T-helper 1 cell treated with Interleukin-12 subunit alpha and Interleukin-12 subunit beta and Interleukin-4 antibody, amounts not matched to agents 30 ng/mL and 1 ng/mL, for 36 hours (primary cell): Measurements from ENCODE around the gene FGGY. TPM values are rescaled to one million over a fixed set of nuclear protein-coding genes. Genes with fewer than 3 reads are reported as not detected.
"Not testable (repeated sequence)": the region's sequence is repeated elsewhere in the genome, so short reads cannot be mapped to it uniquely, and the experiment has no call there.

Experiments
- intact Hi-C: fragments of 100-400 bp; cut with micrococcal nuclease; formaldehyde crosslinking; loops from one replicate; pipeline ENCODE4 v1.15.1; 2024
- total RNA-seq: library from RNA; stranded (reverse); gene quantifications from 2 replicates; pipeline ENCODE4 v1.2.3, GENCODE V29; 2022

FGGY gene
- total RNA-seq, 1 donor from 2014 or later = 12.2 TPM

DNA sequence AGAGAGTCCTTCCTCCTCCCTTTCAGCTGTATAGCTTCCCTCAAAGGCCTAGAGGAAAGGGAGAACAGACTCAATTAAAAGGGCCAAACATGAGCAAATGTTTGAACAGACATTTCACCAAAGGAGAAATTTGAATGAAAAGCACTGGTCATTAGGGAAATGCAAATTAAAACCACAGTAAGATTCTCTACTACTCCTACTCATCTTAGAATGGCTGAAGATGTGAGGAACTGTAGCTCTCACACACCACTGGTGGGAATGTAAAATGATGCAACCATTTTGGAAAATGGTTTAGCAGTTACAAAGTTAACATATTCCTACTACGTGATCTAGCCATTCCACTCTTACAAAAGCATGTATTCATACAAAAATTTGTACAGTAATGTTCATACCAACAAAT lies 264.9 kb downstream of the FGGY start:
- intact Hi-C loops = no loop called here

DNA sequence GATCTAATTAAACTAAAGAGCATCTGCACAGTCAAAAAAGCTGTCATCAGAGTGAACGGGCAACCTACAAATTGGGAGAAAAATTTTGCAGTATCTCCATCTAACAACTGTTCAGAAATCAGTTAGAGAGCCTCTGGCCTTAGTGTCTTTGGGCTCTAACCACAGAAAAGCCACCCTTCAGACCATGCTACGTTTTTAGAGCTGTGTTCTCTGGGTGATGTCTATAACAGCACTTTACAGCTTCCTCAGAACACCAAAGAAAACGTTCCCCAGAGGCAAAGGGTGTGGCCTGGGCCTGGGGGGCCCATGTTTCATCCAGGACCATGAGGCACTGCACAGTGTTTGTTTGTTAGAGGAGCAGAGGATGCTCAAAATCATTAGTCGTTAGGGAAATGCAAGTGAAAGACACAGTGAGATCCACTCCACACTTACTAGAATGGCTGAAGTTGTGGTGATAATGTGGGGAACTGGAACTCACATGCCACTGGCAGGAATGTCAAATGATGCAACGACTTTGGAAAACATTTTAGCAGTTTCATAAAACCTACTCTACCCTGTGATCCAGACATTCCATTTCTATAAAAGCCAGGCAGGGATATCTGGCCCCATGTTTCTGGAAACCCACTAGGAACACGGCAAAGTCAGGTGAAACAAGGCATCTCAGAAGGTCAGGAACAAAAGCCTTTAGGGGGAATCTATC lies 267.4 kb downstream of the FGGY start:
- intact Hi-C loops = no loop called here

DNA sequence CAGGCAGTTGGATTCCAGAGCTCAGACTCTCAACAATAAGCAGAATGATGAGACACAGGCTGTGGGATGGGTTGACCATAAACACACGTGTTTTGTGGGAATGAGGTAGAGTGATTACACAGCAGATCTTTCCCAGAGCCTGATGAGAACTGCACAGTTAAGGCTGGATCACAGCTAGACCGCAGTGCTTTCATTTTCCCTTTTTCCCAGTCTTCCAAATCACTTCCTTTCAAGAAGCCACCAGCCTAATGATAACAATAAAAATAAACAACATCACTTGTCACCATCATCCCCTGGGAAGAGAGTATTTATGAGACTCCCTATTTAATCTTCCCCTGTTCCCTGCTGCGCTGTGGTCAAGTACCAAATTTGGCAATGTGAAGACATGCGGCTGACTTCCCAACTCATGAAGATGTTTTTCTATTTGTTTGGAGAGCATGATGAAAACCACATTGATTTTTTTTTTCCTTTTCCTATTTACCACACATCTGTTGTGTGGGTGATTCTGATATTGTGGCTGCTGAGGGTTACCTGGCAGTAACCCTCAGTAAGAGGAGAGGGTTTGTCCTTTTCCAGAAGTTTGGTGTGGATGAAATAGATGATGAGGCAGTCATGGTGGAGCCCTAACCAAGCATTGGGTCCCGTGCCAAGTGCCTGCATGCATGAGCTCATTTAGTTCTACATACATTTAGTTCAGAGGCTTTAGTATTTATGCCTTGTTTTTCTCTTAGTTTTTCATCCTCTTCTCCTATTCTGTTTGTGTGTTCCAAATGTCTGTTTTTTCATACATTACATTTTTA lies 268.9 kb downstream of the FGGY start:
- intact Hi-C loops = no loop called here

DNA sequence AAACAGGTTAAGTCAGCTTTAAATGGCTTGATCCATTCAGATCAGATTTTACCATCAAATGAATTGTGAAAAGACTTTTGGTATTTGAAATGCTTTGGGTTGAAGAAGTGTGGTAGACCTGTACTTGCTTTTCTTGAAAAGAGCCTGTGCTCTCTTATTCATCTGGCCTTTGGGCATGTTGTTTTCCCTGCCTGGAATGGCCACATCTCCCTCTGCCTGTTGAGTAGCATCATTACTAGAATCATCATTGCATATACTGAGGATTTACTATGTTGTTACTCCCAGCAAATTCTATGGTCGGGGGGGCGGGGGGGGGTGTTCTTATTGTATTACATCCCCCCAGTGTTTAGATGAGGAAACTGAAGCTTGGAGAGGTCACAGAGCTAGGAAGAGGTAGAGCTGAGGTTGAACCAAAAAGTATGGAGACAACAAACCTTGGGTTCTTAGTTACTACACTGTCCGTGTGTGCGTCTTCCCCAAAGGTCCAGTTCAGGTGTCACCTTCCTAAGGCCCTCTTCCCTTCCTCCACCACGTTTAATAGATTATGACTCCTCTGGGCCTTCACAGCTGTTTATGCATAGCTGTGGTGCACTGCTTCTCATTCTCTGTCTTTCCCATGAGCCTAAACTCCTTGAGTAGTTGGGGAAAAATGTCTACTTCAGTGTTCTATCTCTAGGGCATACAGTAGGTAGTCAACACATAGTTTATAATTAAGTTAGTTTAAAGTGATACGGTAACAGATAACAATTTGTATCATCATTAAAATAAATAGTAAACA lies 271.5 kb downstream of the FGGY start:
- intact Hi-C loops = no loop called here

DNA sequence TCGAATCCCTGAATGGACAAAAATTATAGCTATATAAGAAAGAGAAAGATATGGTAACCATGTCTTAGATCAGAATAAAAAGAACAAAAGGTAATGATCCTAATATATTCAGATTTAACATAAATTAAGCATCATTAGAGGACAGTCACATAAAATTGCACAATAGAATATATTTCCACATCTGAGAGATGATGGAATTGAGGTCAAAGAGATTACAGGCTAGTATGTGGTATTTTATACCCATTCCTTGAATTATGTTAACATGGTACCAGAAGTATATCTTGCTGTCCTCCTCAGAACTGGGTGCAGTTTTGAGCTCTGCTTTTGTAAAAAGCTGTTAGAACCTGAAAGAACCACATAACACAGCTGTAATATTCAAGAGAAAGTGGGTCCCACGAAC lies 272.3 kb downstream of the FGGY start:
- intact Hi-C loops = no loop called here

DNA sequence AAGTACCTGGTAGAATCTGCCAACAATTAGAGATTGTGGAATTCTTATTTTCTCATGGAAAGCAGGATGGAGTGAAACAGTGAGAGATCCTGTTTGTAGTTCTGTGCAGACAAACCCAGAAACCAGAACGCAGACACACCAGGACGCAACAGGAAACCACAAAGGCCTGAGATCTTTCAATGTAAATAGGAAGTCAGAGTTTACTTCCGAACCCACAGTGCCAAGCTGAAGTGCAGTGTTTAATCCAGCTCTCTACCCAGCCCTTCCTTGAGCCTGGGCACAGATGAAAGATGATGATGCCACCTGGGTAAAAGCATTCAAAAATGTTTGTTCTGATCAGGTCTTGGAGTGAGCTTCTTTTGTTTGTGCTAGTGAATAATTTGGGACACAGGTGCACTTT lies 273.6 kb downstream of the FGGY start:
- intact Hi-C loops = loop anchor here (2.0 to 10.0 kb wide), 5 partner anchors 57 to 813 kb away; no protein-coding TSS in a partner anchor

DNA sequence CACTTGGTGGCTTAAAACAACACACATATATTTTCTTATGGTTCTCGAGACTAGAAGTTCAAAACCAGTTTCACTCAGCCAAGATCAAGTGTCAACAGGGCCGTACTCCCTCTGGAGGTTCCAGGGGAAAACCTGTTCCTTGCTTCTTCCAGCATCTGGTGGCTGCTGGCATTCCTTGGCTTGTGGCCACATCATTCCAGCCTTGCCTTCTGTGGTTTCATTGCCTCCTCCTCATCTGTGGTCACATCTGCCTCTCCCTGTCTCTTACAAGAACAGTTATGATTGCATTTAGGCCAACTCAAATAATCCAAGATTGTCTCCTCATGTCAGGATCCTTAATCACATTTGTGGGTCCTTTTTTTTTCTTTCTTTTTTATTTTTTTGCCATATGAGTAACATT lies 277.2 kb downstream of the FGGY start:
- intact Hi-C loops = loop anchor here (5.0 to 10.0 kb wide), 4 partner anchors 53 to 817 kb away; no protein-coding TSS in a partner anchor

DNA sequence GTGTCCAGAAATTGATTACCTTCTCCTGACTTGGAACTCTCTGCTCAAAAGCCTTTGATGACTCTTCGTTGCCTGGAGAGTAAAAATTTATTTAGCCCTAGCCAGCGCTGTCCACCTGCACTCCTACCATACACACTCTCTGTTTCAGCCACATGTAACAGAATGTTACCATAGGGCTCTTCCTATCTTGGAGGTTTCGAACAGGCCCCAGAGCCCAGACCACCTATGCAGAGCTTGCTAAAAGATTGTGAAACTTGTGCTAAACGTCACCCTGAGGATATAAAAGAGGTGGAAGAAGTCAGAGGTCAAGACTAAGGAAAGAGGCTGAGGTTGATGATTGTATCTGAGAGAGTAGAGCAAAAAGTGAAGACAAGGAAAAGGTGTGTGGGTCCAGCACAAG lies 280.9 kb downstream of the FGGY start:
- intact Hi-C loops = loop anchor here (10.0 kb wide), 1 partner anchor 633 kb away; no protein-coding TSS in a partner anchor

DNA sequence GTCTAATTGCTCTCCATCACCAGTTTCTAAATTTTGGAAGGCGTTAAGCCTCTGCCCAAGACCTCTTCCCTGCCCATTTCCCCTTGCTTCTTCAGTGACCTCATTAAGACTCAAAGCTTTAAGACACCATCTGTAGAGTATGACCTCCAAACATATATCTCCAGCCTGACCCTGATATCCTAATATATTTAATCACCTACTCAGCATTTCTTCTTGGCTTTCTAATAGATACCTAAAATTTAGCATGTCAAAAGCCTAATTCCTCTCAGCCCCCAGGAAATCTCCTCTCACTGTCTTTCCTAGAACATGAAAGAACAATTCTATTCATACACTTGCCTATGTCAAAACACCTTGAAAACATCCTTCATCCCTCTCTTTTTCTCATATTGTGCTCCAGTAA lies 282.3 kb downstream of the FGGY start:
- intact Hi-C loops = loop anchor here (10.0 kb wide), 1 partner anchor 634 kb away; no protein-coding TSS in a partner anchor

DNA sequence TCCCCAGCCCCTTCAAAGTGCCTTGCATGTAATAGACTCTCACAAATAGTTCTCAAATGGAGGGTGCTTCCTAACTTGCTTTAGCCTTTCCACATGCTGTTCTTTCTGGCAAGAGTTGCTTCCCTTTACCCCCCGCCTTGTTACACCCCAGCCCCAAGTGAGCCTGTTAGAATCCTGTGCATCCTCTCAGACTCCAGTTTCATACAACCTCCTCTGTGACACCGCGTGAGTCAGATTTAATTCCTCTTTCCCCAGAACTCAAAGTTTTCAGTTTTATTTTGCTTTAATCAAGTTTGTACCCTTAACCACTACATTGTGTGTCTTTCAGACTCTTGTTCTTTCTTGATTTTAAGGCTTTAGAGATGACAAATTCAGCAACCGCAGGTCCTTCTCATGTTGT lies 283.4 kb downstream of the FGGY start:
- intact Hi-C loops = no loop called here

DNA sequence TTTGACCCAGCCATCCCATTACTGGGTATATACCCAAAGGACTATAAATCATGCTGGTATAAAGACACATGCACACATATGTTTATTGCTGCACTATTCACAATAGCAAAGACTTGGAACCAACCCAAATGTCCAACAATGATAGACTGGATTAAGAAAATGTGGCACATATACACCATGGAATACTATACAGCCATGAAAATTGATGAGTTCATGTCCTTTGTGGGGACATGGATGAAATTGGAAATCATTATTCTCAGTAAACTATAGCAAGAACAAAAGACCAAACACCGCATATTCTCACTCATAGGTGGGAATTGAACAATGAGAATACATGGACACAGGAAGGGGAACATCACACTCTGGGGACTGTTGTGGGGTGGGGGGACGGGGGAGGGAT lies 295.5 kb downstream of the FGGY start:
- intact Hi-C loops = not testable (repeated sequence)

DNA sequence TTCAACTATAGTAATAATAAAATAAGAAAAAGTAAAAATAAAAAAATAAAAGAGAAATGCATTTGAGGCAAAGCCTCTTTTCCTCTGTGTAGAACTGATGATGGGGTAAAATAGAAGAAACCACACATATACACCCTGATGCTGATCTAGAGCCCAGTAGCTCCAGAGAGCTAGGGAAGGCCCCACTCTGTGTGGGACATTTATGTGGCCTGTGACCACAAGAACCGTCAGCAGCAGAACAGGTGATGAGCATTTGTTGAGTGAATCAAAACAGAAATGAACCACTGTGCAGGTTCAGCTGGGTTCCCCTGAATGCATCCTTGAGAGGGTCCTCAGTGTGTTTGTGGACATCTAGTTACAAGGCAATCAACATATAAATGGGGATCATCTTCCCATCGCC lies 296.0 kb downstream of the FGGY start:
- intact Hi-C loops = no loop called here

DNA sequence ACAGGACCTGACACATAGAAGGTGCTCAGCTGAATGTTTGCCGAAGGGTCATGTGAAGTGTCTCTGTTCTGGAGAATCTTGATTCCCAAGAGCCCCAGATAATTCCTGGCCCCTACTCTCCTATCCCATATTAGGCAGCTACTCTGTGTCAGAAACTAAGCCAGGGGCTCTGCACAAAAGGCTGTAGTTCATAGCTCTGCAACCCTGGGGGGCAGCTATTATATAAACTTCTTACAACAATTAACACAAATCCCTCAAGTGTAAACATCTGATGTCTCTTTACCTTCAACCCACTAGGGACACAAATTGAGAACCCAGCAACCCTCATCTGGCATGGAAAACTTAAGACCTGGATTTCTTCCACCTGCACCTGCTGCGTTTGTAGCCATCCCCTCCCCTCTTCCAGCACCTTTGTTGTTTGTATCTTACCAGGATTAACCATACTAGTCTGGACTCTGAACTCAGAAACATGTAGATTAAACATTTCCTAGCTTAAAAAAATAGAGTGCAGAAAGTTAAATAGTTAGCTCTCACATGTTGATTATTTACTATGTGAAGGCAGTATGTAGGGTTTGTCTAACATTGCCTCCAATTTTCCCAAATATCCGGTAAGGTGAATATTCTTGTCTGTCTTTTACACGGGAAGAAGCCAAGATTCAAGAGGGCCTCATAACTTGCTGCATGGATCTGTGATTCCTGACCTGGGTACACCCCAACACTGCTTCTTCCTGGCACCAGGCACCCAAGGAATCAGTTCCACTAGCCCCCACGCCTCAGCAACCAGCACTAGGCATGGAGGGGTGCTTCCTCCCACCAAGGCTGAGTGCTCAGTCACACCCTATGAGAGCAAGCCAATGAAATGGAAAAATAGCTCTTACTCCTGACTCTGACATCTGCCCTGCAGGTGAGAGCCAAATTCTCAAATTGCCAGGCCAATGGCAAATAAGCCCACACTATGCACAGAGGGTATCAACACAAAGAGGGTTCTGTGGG lies 297.2 kb downstream of the FGGY start:
- intact Hi-C loops = no loop called here

DNA sequence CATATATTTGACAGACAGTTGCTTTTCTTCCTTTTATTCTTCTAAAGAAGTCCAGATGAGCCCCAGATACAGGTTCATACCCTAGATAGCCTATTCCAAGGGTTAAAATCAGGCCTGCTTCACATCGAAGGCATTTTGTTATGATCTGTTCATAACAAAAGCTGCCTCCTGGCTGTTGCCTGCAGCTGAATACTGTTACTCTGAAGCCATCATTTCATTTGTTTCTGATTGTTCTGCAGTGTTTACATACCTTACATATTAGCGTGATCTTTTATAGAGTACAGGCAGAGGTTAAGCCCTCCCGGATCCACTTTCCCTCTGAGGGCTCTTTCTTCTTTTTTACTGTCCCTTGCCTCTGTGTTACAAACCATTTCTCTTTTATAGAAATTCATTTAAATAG lies 298.9 kb downstream of the FGGY start:
- intact Hi-C loops = no loop called here

DNA sequence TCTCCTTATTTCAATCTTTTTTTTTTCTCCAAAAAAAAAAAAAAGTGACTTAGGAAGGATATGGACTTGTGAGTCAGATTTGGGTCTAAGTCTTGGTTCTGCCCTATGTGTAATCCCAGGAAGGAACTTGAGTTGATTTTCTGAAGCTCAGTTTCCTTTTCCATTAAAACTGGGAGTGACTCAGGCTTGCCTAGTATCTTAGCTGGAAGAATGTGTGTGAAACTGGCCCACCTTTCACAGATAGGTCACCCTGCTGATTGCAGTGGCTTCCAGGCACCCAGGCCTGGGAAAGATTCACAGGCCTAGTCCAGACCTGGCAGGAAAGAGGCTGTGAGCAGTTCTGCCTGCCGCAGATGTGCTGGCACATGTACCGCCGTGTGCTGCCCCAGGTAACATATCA lies 299.5 kb downstream of the FGGY start:
- intact Hi-C loops = no loop called here

DNA sequence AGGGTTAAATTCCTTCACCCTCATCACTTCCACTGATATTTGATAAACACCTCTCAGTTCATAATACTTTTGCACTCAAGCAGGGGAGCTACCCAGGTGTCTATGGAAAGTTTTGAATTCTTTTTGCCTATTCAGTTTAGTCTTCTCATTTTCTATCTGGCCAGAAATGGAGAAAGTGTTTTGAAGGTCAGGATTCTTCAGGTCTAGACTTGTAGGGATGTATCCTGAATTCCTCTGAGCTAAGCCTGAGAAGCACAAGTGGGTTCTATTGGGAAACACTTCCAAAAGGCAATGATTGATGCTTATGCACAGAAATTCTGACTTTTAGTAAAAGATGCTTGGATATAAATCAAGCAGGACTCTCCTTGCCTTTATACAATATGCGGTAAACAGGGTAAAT lies 300.1 kb downstream of the FGGY start:
- intact Hi-C loops = no loop called here

DNA sequence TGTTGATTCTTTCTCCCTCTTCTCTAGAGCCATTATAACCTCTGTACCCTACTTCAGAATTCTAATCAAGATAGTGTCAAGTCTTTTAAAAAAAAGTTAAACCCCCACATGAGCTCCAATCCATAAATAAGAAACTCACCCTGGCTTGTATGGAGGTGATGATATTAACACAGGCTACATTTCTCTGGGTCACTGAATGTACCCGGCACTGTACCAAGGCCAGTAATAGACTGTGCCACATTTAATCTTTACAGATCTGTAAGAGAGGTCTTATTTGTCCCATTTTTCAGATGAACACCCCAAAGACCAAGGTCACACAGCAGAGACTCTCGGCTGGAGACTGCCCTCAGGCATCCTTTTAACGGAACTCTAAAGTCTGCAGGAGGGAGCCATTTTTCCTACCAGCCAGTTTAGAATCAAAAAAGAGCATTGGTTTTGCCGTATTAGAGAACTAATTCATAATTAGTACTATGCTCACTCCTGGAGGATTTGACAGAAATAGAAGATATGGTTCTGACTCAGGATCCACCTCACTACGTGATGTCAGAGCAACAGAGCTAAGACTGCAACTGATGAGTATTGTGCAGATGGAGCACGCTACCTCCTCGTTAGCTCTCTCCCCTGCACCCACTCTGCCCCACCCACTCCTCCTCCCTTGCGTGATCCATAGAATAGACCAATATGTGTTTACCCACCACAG lies 300.7 kb downstream of the FGGY start:
- intact Hi-C loops = no loop called here

DNA sequence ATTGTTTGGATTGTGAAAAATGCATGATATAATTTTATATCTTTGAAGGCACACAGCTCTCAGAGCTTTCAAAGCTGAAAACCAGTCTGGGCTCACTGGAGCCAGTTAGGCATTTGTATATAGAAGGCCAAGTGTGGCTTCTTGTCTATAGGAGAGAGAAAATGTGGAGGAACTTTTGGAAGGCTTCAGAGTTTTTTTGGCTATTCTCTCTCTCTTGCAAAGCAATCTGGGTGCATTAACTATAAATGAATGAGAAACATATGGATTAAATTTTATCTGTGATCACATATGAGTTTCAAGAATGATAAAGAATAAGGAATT lies 301.2 kb downstream of the FGGY start:
- intact Hi-C loops = no loop called here

DNA sequence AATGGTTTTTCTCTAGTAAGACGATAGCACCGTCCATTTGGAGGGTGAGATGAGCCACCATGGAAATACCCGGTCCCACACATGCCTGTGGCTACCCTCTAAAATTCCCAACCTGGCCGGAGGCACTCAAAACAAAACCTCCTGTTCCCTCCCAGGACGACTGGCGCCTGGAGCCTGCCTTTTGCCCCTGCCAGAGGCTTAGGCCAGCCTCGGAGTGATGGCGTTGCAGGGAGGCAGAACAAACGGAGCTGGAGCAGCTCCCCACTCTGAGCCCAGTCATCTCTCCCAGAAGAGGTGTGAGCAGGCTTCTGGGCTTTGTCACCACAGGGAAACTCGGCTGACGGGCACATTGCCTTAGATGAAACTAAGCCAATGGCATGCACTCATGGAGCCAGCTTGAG lies 304.1 kb downstream of the FGGY start:
- intact Hi-C loops = no loop called here

DNA sequence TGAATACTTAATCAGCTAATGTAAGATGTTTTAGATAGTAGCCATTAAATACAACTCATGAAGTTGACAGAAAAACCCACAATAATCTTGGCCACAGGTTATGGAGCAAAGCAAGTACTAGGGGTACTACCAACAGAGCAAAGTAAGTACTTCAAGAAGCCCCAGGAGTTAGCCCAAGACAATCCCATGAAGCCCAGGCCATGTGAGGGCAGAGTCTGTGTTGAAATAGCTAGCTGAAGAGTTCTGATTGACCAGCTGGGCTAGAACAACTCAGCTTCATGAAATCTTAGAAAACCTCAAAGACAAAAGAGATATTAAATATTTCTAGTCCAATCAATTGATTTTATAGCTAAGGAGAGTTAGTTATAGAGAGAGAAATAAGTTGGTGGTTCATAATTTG lies 304.9 kb downstream of the FGGY start:
- intact Hi-C loops = no loop called here
